Measurements from ENCODE around the gene CELF1.

The CELF1 gene

DNA sequence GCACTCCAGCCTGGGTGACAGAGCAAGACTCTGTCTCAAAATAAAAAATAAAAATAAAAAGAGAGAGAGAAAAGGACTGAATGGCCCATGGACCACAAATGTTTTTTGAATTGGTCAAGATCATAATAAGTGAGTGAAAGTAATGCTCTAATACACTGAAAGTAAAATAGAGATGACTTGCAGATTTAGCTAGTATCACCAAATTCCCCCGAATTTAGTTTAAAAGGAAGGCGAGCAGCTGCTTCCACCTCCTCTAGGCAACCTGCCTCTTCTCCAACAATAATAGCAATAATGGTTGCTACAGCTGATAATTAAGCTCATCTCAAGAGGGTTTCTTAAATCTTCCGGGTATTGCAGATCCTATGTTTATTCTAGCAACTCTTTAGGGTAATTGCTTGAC is 36.8 kb downstream of the CELF1 start:
- H2BK15ac ChIP-seq (ENCODE audit: low read depth, poor library complexity, severe bottlenecking), result no peak overlapping the region
- 80% methylated on average over 3 of the region's 3 CpGs for WGBS
- no peak overlapping the region for H2AFZ ChIP-seq (ENCODE audit: low read depth, low read length)
- no peak overlapping the region for H2BK120ac ChIP-seq (ENCODE audit: low read depth, low read length)
- no peak for DNase-seq
- no peak overlapping the region for H3K4me2 ChIP-seq (ENCODE audit: low read length, poor library complexity, severe bottlenecking)
- no peak overlapping the region for H3K27ac ChIP-seq (ENCODE audit: low read length, poor library complexity, severe bottlenecking)
- H3K4ac ChIP-seq (ENCODE audit: low read depth in 1 of 2, low read length in 2 of 2), result no peak overlapping the region
- H3K18ac ChIP-seq (ENCODE audit: low read depth in 1 of 2, low read length in 2 of 2), result no peak overlapping the region
- peak overlapping the region; percentile 23 for H3K9ac ChIP-seq (ENCODE audit: low read length)
- no peaks in the 10 kb centered on the region for H3K79me1 ChIP-seq (replicated peaks; ENCODE audit: low read length, poor library complexity, severe bottlenecking)
- H4K91ac ChIP-seq (ENCODE audit: low read length), result no peak overlapping the region
- no peak overlapping the region for H3K14ac ChIP-seq (ENCODE audit: low read length in 2 of 2)
- peaks cover 7 to 11% of the 10 kb centered on the region in 2 experiments for H3K36me3 ChIP-seq (ENCODE audit: control insufficient read depth in 1 of 2, insufficient read depth in 2 of 2, low read depth in 1 of 2, low read length in 2 of 2)
- no peak overlapping the region for H2BK12ac ChIP-seq (ENCODE audit: low read length in 2 of 2)
- no peak overlapping the region for H2BK5ac ChIP-seq (ENCODE audit: low read depth, low read length, poor library complexity, severe bottlenecking)
- H2AK5ac ChIP-seq (ENCODE audit: low read length, severe bottlenecking), result no peak overlapping the region
- no peaks in the 10 kb centered on the region for H3K27me3 ChIP-seq (ENCODE audit: control insufficient read depth in 1 of 2, insufficient read depth in 1 of 2, low read length in 2 of 2)
- no peak overlapping the region for H4K8ac ChIP-seq (ENCODE audit: low read length)
- no peaks in the 10 kb centered on the region for H3K9me3 ChIP-seq (ENCODE audit: control insufficient read depth, low read length)
- no peak overlapping the region for H3K4me3 ChIP-seq (ENCODE audit: insufficient read depth in 1 of 2, low read depth in 1 of 2, low read length in 2 of 2)
- H3K4me1 ChIP-seq (ENCODE audit: control insufficient read depth, insufficient read depth, low read depth, low read length), result peaks cover 14% of the 10 kb centered on the region
- H3K23ac ChIP-seq (ENCODE audit: low read length in 2 of 2), result no peak overlapping the region

- Histone ChIP-seq H2BK15ac (ENCODE audit: low read depth, poor library complexity, severe bottlenecking) (no peak overlapping the region), H3K9ac (ENCODE audit: low read length) (peak overlapping the region; percentile 30), H2BK120ac (ENCODE audit: low read depth, low read length) (no peak overlapping the region), H3K27ac (ENCODE audit: low read length, poor library complexity, severe bottlenecking) (peak overlapping the region; percentile 13), H3K4me1 (ENCODE audit: control insufficient read depth, insufficient read depth, low read depth, low read length) (peaks cover 17% of the 10 kb centered on the region), H3K4me3 (ENCODE audit: insufficient read depth in 1 of 2, low read depth in 1 of 2, low read length in 2 of 2) (no peak overlapping the region), H3K4me2 (ENCODE audit: low read length, poor library complexity, severe bottlenecking) (no peak overlapping the region), H3K36me3 (ENCODE audit: control insufficient read depth in 1 of 2, insufficient read depth in 2 of 2, low read depth in 1 of 2, low read length in 2 of 2) (peaks cover 4 to 14% of the 10 kb centered on the region in 2 experiments), H2BK5ac (ENCODE audit: low read depth, low read length, poor library complexity, severe bottlenecking) (no peak overlapping the region), H3K79me1 (replicated peaks; ENCODE audit: low read length, poor library complexity, severe bottlenecking) (no peaks in the 10 kb centered on the region), H4K91ac (ENCODE audit: low read length) (no peak overlapping the region), H3K23ac (ENCODE audit: low read length in 2 of 2) (no peak overlapping the region), H3K9me3 (ENCODE audit: control insufficient read depth, low read length) (no peaks in the 10 kb centered on the region), H3K4ac (ENCODE audit: low read depth in 1 of 2, low read length in 2 of 2) (no peak overlapping the region), H2AK5ac (ENCODE audit: low read length, severe bottlenecking) (no peak overlapping the region), H3K18ac (ENCODE audit: low read depth in 1 of 2, low read length in 2 of 2) (peak overlapping the region in 1 of 2 experiments; percentile 82), H2AFZ (ENCODE audit: low read depth, low read length) (no peak overlapping the region), H3K27me3 (ENCODE audit: control insufficient read depth in 1 of 2, insufficient read depth in 1 of 2, low read length in 2 of 2) (no peaks in the 10 kb centered on the region), H4K8ac (ENCODE audit: low read length) (no peak overlapping the region), H2BK12ac (ENCODE audit: low read length in 2 of 2) (peak overlapping the region in 1 of 2 experiments; percentile 49), H3K14ac (ENCODE audit: low read length in 2 of 2) (no peak overlapping the region)
- 76% methylated on average over 3 of the region's 5 CpGs for WGBS
- DNase-seq, result peak; percentile 91
These were observed 37.9 kb downstream of the CELF1 start for GRCh38 chr11:47514825-47515647.

DNA sequence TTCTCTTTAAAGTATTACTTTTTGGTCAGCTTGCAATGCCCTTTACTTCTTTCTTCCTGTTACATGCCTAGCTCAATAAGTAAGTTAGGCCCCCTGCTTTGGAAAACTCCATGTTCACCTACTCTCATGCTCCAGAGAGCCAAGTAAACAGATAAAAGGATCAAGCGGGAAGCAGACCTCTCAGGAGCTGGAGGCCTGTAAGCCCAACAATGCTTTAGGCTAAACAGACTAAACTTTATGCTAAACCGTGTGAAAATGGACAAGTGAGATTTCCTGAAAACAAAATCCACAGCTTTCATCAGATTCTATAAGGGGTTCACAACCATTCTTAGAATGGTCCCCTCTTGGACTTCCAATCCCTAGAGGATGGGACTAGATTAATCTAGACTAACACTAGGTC is 40.2 kb downstream of the CELF1 start:
- Histone ChIP-seq H4K91ac (ENCODE audit: low read length) (no peak overlapping the region), H3K4me2 (ENCODE audit: low read length, poor library complexity, severe bottlenecking) (peak overlapping the region; percentile 7), H3K27ac (ENCODE audit: low read length, poor library complexity, severe bottlenecking) (peak overlapping the region; percentile 95), H2BK15ac (ENCODE audit: low read depth, poor library complexity, severe bottlenecking) (no peak overlapping the region), H2AFZ (ENCODE audit: low read depth, low read length) (no peak overlapping the region), H3K9ac (ENCODE audit: low read length) (peak overlapping the region; percentile 55), H2BK120ac (ENCODE audit: low read depth, low read length) (peak overlapping the region; percentile 42), H3K9me3 (ENCODE audit: control insufficient read depth, low read length) (no peaks in the 10 kb centered on the region), H3K79me1 (replicated peaks; ENCODE audit: low read length, poor library complexity, severe bottlenecking) (no peaks in the 10 kb centered on the region), H4K8ac (ENCODE audit: low read length) (no peak overlapping the region), H3K18ac (ENCODE audit: low read depth in 1 of 2, low read length in 2 of 2) (peak overlapping the region in 1 of 2 experiments; percentile 70), H2AK5ac (ENCODE audit: low read length, severe bottlenecking) (peak overlapping the region; percentile 78), H3K4me1 (ENCODE audit: control insufficient read depth, insufficient read depth, low read depth, low read length) (peaks cover 20% of the 10 kb centered on the region), H3K27me3 (ENCODE audit: control insufficient read depth in 1 of 2, insufficient read depth in 1 of 2, low read length in 2 of 2) (no peaks in the 10 kb centered on the region), H3K14ac (ENCODE audit: low read length in 2 of 2) (no peak overlapping the region), H3K36me3 (ENCODE audit: control insufficient read depth in 1 of 2, insufficient read depth in 2 of 2, low read depth in 1 of 2, low read length in 2 of 2) (peaks cover 0 to 7% of the 10 kb centered on the region in 2 experiments), H3K23ac (ENCODE audit: low read length in 2 of 2) (no peak overlapping the region), H3K4ac (ENCODE audit: low read depth in 1 of 2, low read length in 2 of 2) (no peak overlapping the region), H2BK5ac (ENCODE audit: low read depth, low read length, poor library complexity, severe bottlenecking) (peak overlapping the region; percentile 62), H2BK12ac (ENCODE audit: low read length in 2 of 2) (peak overlapping the region in 1 of 2 experiments; percentile 66), H3K4me3 (ENCODE audit: insufficient read depth in 1 of 2, low read depth in 1 of 2, low read length in 2 of 2) (no peak overlapping the region)
- peak; percentile 53 for DNase-seq
- WGBS, result 20% methylated on average over 2 of the region's 2 CpGs

DNA sequence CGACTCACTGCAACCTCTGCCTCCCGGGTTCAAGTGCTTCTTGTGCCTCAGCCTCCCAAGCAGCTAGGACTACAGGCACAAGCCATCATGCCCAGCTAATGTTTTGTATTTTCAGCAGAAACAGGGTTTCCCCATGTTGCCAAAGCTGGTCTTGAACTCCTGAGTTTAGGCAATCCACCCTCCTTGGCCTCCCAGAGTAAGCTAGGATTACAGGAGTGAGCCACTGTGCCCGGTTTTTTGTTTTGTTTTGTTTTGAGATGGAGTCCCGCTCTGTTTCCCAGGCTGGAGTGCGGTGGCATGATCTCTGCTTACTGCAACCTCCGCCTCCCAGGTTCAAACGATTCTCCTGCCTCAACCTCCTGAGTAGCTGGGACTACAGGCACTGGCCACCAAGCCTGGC is 41.0 kb downstream of the CELF1 start:
- peaks cover 20% of the 10 kb centered on the region for H3K4me1 ChIP-seq (ENCODE audit: control insufficient read depth, insufficient read depth, low read depth, low read length)
- peaks cover 0 to 7% of the 10 kb centered on the region in 2 experiments for H3K36me3 ChIP-seq (ENCODE audit: control insufficient read depth in 1 of 2, insufficient read depth in 2 of 2, low read depth in 1 of 2, low read length in 2 of 2)
- H3K79me1 ChIP-seq (replicated peaks; ENCODE audit: low read length, poor library complexity, severe bottlenecking), result no peaks in the 10 kb centered on the region
- no peak overlapping the region for H3K4me3 ChIP-seq (ENCODE audit: insufficient read depth in 1 of 2, low read depth in 1 of 2, low read length in 2 of 2)
- H2AFZ ChIP-seq (ENCODE audit: low read depth, low read length), result no peak overlapping the region
- 72% methylated on average over 5 of the region's 7 CpGs for WGBS
- no peak overlapping the region for H2AK5ac ChIP-seq (ENCODE audit: low read length, severe bottlenecking)
- no peak overlapping the region for H3K4ac ChIP-seq (ENCODE audit: low read depth in 1 of 2, low read length in 2 of 2)
- no peak overlapping the region for H2BK15ac ChIP-seq (ENCODE audit: low read depth, poor library complexity, severe bottlenecking)
- H3K14ac ChIP-seq (ENCODE audit: low read length in 2 of 2), result no peak overlapping the region
- no peaks in the 10 kb centered on the region for H3K9me3 ChIP-seq (ENCODE audit: control insufficient read depth, low read length)
- peak; percentile 54 for DNase-seq
- no peak overlapping the region for H2BK120ac ChIP-seq (ENCODE audit: low read depth, low read length)
- no peaks in the 10 kb centered on the region for H3K27me3 ChIP-seq (ENCODE audit: control insufficient read depth in 1 of 2, insufficient read depth in 1 of 2, low read length in 2 of 2)
- H3K18ac ChIP-seq (ENCODE audit: low read depth in 1 of 2, low read length in 2 of 2), result no peak overlapping the region
- H4K8ac ChIP-seq (ENCODE audit: low read length), result no peak overlapping the region
- H2BK5ac ChIP-seq (ENCODE audit: low read depth, low read length, poor library complexity, severe bottlenecking), result no peak overlapping the region
- peak overlapping the region; percentile 1 to 8 for H2BK12ac ChIP-seq (ENCODE audit: low read length in 2 of 2)
- peak overlapping the region; percentile 15 for H3K9ac ChIP-seq (ENCODE audit: low read length)
- no peak overlapping the region for H4K91ac ChIP-seq (ENCODE audit: low read length)
- peak overlapping the region; percentile 57 for H3K4me2 ChIP-seq (ENCODE audit: low read length, poor library complexity, severe bottlenecking)
- peak overlapping the region; percentile 95 for H3K27ac ChIP-seq (ENCODE audit: low read length, poor library complexity, severe bottlenecking)
- H3K23ac ChIP-seq (ENCODE audit: low read length in 2 of 2), result no peak overlapping the region

Data from mesenchymal stem cell (in vitro differentiated cells and primary cell).